ENCODE measurements around the gene HFE. TPM values are rescaled to one million over a fixed set of nuclear protein-coding genes. Genes with fewer than 3 reads are reported as not detected.
"Not testable (repeated sequence)": the region's sequence is repeated elsewhere in the genome, so short reads cannot be mapped to it uniquely, and the experiment has no call there.

The HFE gene
- total and polyA plus RNA-seq, 12 donors, result 6.2 to 32.1 (median 15.2) TPM

- Histone ChIP-seq H3K36me3 (replicated peaks in 1 of 2) (no peaks in the 10 kb centered on the region), H3K4me1 (replicated peaks in 1 of 2) (peaks cover 0 to 11% of the 10 kb centered on the region in 2 donors), H3K9me3 (replicated peaks in 1 of 3) (no peaks in the 10 kb centered on the region), H3K27ac (no peak overlapping the region), H3K27me3 (no peaks in the 10 kb centered on the region), H3K4me3 (no peak overlapping the region)
- intact Hi-C loops (cut with DNase I), result no loop called here
- DNase-seq, result no peak
- TF ChIP-seq CTCF (IDR thresholded peaks at IDR 0.05), result no peak
- TF ChIP-seq POLR2A (IDR thresholded peaks at IDR 0.05), result no peak
- WGBS, 4 donors, result 92 to 97% (median 95%) methylated on average over 3 of the region's 3 CpGs
These were observed 29.3 kb upstream of the HFE start for GRCh38 chr6:26057899-26058298.

DNA sequence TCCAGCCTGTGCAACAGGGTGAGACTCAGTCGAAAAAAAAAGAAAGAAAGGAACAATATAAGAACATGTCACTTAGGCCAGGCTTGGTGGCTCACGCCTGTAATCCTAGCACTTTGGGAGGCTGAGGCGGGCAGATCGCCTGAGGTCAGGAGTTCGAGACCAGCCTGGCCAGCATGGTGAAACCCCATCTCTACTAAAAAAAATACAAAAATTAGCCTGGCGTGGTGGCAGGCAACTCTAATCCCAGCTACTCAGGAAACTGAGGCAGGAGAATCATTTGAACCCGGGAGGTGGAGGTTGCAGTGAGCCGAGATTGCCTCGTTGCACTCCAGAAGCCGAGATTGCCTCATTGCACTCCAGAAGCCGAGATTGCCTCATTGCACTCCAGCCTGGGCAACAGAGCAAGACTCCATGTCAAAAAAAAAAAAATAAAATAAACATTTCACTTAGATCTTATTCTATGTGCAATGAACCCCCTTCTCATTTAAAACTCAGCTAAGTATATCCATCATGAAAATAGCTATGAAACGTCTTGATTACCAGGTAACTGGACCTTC, 28.7 kb upstream of the HFE start:
- 91 to 95% (median 93%) methylated on average over 12 of the region's 12 CpGs for WGBS, 4 donors
- H3K27ac ChIP-seq; H3K27me3 ChIP-seq; H3K4me3 ChIP-seq; intact Hi-C loops (cut with DNase I); DNase-seq; H3K9me3 ChIP-seq (replicated peaks in 1 of 3); H3K36me3 ChIP-seq (replicated peaks in 1 of 2): not testable (repeated sequence)
- peaks cover 0 to 10% of the 10 kb centered on the region in 2 donors for H3K4me1 ChIP-seq (replicated peaks in 1 of 2)

DNA sequence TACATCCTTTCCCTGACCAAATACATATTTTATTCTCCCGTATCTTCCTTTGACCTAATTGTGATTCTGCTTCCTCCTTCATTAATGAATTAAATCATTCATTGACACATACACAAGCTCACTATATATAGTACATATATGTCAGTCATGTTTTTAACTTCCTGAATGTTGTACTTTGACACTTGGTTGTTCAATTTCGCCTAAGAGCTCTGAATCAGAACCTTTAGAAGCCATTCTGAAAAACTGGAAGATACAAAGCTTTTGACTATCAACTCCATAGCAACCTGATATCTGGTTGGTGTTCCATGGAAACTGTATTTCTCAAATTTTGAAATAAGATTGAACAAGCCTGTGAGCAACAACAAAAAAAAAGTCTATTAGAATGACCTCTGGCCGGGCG, 27.3 kb upstream of the HFE start:
- H3K27me3 ChIP-seq, result no peaks in the 10 kb centered on the region
- no peaks in the 10 kb centered on the region for H3K36me3 ChIP-seq (replicated peaks in 1 of 2)
- H3K9me3 ChIP-seq (replicated peaks in 1 of 3), result no peaks in the 10 kb centered on the region
- intact Hi-C loops (cut with DNase I), result loop anchor here in 1 of 2 donors (5.0 kb wide), 1 partner anchor 37 kb away; no protein-coding TSS in a partner anchor
- WGBS, 4 donors, result 77 to 86% (median 84%) methylated on average over 4 of the region's 4 CpGs
- TF ChIP-seq POLR2A (IDR thresholded peaks at IDR 0.05) (no peak), CTCF (IDR thresholded peaks at IDR 0.05) (no peak)
- no peak overlapping the region for H3K4me3 ChIP-seq
- no peak overlapping the region for H3K27ac ChIP-seq
- H3K4me1 ChIP-seq (replicated peaks in 1 of 2), result no peaks in the 10 kb centered on the region
- no peak for DNase-seq

DNA sequence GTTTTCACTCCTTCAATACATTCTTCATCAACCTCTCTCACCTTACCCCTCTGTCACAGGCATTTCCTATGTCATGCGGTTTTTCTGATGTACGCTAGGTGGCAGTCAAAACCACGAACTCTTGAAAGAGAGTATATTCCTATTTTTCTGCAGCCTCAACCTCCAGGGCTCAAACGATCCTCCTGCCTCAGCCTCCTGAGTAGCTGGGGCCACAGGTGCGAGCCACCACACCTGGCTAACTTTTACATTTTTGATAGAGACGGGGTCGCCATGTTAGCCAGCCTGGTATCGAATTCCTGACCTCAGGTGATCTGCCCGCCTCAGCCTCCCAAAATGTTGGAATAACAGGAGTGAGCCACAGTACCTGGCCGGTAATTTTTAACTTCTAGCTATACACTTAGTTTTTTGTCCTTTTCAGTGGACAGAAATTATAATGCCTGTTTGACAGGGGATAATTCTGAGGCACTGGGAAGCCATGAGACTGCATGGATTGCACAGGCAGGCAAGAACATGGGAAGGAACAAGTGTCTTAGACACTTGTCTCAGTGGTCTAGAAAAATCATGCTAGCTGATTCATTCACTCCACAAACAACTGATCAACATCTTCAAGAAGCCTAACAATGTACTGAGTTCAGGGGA, 22.5 kb upstream of the HFE start:
- intact Hi-C loops (cut with DNase I), result loop anchor here (2.0 to 5.0 kb wide), 2 partner anchors 28 to 33 kb away; no protein-coding TSS in a partner anchor
- peak; percentile 72 to 86 (median 82) for TF ChIP-seq CTCF (IDR thresholded peaks at IDR 0.05)
- no peak for TF ChIP-seq POLR2A (IDR thresholded peaks at IDR 0.05)
- H3K4me1 ChIP-seq (replicated peaks in 1 of 2), result peaks cover 0 to 6% of the 10 kb centered on the region in 2 donors
- no peaks in the 10 kb centered on the region for H3K27me3 ChIP-seq
- WGBS, 4 donors, result 24 to 28% (median 27%) methylated on average over 10 of the region's 10 CpGs
- DNase-seq, result peak in 3 of 7 donors; percentile 28 to 51 (median 30)
- H3K27ac ChIP-seq, result no peak overlapping the region
- no peaks in the 10 kb centered on the region for H3K36me3 ChIP-seq (replicated peaks in 1 of 2)
- no peaks in the 10 kb centered on the region for H3K9me3 ChIP-seq (replicated peaks in 1 of 3)
- no peak overlapping the region for H3K4me3 ChIP-seq

All from adrenal gland (tissue), 12 donors.